BE2C (cell line): Measurements from ENCODE around the gene EVL.

Experiments used
- DNase-seq: peaks from one replicate; pipeline ENCODE4 v3.0.0-alpha.2; 2020
- H3K27me3 ChIP-seq: fragments of 250-450 bp; sonication (Bioruptor Pico); 2 replicates; pipeline ENCODE4 v1.5.1; 2020; ENCODE audit warnings: mild to moderate bottlenecking
- H3K36me3 ChIP-seq: fragments of 250-450 bp; sonication (Bioruptor Pico); 2 replicates; pipeline ENCODE4 v1.5.1; 2020; ENCODE audit warnings: mild to moderate bottlenecking
- H3K4me1 ChIP-seq: fragments of 250-450 bp; sonication (Bioruptor Pico); 2 replicates; pipeline ENCODE4 v1.5.1; 2020
- H3K4me3 ChIP-seq: 2 replicates; pipeline ENCODE4 v1.5.1; 2011; ENCODE audit warnings: low read depth, low read length
- H3K9me3 ChIP-seq: fragments of 250-450 bp; sonication (Bioruptor Pico); 2 replicates; pipeline ENCODE4 v1.5.1; 2020
- TF ChIP-seq, protein P1 (sequence below): IDR thresholded peaks from 2 replicates; pipeline ENCODE4 v1.5.1; 2012; ENCODE audit warnings: mild to moderate bottlenecking, low read depth, low read length

The EVL gene

DNA sequence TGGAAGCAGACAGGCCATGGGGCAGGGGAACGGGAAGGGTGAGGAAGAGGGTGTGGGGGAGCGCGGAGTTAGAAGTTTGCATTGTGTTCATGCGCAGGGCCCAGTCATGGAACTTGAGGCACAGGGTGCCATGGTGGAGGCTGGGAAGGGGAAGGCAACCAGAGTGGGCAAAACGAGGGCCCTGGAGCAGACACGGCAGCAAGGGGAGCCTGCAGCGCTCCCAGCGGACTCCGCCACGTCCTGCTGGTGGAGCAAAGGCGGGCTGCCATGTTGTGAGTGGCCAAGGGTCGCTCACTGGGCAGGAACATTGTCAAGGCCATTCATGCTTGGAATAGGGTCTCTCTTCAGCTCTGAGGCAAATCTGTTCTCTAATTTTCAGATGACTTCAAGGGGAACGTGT is 73.7 kb downstream of the EVL start:
- no peak for DNase-seq
- Histone ChIP-seq H3K4me3 (no peak overlapping the region), H3K9me3 (no peaks in the 10 kb centered on the region), H3K27me3 (no peaks in the 10 kb centered on the region), H3K4me1 (peaks cover 27% of the 10 kb centered on the region), H3K36me3 (peaks cover 24% of the 10 kb centered on the region)
- TF ChIP-seq, protein P1, sequence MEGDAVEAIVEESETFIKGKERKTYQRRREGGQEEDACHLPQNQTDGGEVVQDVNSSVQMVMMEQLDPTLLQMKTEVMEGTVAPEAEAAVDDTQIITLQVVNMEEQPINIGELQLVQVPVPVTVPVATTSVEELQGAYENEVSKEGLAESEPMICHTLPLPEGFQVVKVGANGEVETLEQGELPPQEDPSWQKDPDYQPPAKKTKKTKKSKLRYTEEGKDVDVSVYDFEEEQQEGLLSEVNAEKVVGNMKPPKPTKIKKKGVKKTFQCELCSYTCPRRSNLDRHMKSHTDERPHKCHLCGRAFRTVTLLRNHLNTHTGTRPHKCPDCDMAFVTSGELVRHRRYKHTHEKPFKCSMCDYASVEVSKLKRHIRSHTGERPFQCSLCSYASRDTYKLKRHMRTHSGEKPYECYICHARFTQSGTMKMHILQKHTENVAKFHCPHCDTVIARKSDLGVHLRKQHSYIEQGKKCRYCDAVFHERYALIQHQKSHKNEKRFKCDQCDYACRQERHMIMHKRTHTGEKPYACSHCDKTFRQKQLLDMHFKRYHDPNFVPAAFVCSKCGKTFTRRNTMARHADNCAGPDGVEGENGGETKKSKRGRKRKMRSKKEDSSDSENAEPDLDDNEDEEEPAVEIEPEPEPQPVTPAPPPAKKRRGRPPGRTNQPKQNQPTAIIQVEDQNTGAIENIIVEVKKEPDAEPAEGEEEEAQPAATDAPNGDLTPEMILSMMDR, result no peak

DNA sequence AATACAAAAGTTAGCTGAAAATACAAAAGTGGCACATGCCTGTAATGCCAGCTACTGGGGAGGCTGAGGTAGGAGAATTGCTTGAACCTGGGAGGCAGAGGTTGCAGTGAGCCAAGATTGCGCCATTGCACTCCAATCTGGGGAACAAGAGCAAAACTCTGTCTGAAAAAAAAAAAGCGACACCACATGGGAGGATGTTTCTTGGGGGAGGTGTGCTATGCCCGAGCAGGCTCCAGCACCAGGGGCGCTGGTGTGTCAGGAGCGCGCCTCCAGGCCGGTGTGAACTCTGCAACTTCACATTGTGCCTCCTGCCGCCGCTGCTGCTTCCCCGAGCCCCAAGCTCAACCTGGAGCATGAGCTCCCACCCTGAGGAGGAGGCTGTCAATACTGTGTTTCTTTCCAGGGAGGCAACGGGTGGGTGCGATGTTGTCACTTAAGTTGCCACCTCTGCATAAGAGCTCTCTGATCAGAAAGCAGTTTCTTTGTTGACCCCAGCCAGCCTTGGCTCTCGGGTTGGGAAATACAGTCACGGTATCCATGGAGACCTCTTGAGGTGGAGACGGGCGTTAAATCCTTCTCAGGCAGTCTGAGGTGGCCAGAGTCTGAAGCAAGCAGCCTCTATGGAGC is 75.3 kb downstream of the EVL start:
- no peak for DNase-seq
- peaks cover 18% of the 10 kb centered on the region for H3K36me3 ChIP-seq
- TF ChIP-seq, protein P1, result peak; percentile 28; the same call in 1 of the 2 replicates
- peaks cover 27% of the 10 kb centered on the region for H3K4me1 ChIP-seq
- no peak overlapping the region for H3K4me3 ChIP-seq
- no peaks in the 10 kb centered on the region for H3K9me3 ChIP-seq
- no peaks in the 10 kb centered on the region for H3K27me3 ChIP-seq

DNA sequence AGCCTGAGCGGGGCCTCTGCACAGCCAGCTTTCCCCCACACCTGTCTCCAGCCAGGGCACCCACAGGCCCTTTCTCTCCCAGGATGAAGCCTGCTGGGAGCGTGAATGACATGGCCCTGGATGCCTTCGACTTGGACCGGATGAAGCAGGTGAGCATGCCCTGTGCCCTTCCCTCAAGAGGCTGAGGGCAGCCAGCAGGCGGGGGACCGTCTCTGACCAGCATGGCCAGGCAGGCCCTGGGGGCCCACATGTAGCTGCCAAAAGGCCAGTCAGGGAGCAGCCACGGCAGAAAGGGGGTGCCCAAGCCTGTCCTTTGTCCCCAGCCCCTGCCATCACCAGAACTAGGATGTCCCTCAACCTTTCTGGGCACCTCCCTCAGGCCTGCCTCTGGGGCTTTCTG is 75.9 kb downstream of the EVL start:
- H3K4me3 ChIP-seq, result no peak overlapping the region
- H3K4me1 ChIP-seq, result peaks cover 27% of the 10 kb centered on the region
- H3K36me3 ChIP-seq, result peaks cover 18% of the 10 kb centered on the region
- no peaks in the 10 kb centered on the region for H3K27me3 ChIP-seq
- H3K9me3 ChIP-seq, result no peaks in the 10 kb centered on the region
- TF ChIP-seq, protein P1, result no peak
- no peak for DNase-seq

DNA sequence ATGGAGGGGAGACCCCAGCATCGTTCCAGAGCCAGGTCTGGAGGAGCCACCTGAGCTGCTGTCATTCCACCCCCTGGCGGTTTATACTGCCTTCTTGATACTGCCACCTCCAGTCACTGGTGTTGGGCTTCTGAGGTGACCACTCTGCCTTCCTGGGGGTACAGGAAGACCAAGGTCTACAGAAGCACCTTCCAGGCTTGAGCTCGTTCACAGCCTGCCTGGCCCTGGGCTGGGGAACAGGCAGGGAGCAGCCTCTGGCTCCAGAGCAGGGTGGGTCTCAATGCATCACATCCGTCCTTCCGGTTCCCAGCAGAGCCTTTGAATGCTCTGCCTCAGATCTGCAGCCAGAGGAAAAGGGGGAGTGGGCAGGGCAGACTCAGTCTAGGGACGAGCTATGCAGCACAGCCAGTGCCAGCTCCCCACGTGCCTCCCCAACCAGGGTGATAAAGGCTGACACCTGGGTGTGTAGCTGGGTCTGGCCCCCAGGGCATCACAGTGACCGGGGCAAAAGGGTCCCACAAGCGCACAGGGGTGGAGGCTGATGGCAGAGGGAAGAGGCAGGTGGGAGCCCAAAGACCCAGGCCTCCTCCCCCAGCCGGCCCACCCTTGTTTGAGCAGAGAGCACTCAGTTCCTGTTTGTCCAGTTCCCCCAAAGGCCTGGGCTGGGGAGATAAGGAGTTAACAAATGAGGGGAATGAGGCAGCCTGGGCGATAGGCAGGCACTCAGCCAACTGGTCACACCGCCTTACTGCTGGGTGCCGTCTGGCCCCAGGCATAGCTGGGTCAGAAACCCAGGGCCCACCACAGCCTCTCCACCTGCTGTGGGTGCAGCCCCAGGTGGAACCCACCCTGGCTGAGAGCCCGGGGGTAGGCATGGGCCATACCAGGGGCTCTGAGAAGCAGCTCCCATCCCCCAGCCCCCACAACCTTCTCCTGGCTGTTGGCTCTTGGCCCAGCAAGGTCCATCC is 77.1 kb downstream of the EVL start:
- Histone ChIP-seq H3K4me1 (peaks cover 27% of the 10 kb centered on the region), H3K4me3 (no peak overlapping the region; the same call in 1 of the 2 replicates), H3K36me3 (peaks cover 17% of the 10 kb centered on the region), H3K27me3 (no peaks in the 10 kb centered on the region), H3K9me3 (no peaks in the 10 kb centered on the region)
- TF ChIP-seq, protein P1, result 0 out of 2 replicates have a peak, but pooled peaks have one; percentile 18
- DNase-seq, result peak; percentile 92

DNA sequence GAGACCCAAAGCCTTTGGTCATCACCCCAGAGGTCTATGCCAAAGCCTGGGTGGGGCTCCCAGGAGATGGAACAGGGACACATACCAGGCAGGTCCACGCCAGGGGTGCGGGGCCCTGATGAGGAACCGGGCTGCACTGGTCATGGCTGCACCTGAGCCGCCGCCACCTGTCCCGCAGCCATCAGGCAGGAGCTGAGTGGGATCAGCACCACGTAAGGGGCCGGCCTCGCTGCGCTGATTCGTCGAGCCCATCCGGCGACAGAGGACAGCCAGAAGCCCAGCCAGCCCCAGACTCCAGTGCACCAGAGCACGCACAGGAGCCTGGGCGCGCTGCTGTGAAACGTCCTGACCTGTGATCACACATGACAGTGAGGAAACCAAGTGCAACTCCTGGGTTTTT is 78.3 kb downstream of the EVL start:
- DNase-seq, result no peak
- TF ChIP-seq, protein P1, result no peak
- peaks cover 27% of the 10 kb centered on the region for H3K4me1 ChIP-seq
- no peak overlapping the region for H3K4me3 ChIP-seq
- no peaks in the 10 kb centered on the region for H3K27me3 ChIP-seq
- H3K9me3 ChIP-seq, result no peaks in the 10 kb centered on the region
- peaks cover 13% of the 10 kb centered on the region for H3K36me3 ChIP-seq

DNA sequence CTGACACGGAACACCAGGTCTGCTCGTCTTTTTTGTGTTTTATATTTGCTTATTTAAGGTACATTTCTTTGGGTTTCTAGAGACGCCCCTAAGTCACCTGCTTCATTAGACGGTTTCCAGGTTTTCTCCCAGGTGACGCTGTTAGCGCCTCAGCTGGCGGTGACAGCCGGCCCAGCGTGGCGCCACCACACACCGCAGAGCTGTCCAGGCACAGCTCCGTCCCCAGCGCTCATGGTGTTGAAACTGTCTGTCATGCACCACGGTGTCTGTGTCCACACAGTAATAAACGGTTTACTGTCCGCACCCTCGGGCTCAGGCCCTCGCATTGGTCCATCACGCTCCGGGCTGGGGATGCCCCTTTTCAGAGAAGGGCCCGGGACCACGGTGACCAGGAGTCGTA is 78.7 kb downstream of the EVL start:
- Histone ChIP-seq H3K4me3 (no peak overlapping the region), H3K9me3 (no peaks in the 10 kb centered on the region), H3K36me3 (peaks cover 13% of the 10 kb centered on the region), H3K4me1 (peaks cover 27% of the 10 kb centered on the region), H3K27me3 (no peaks in the 10 kb centered on the region)
- no peak for DNase-seq
- TF ChIP-seq, protein P1, result no peak
